ENCODE results near the gene HIVEP3. TPM values are rescaled to one million over a fixed set of nuclear protein-coding genes. Genes with fewer than 3 reads are reported as not detected.

Gene HIVEP3
- total and polyA plus RNA-seq, 2 donors (not counting 1 experiment from before 2014, with no cell fraction given): 2.0 to 5.1 TPM

- no peak for TF ChIP-seq EZH2 (IDR thresholded peaks at IDR 0.05; ENCODE audit: borderline replicate concordance, insufficient read depth, low read depth, low read length, poor library complexity, severe bottlenecking)
- TF ChIP-seq CTCF (IDR thresholded peaks at IDR 0.05): no peak
- intact Hi-C loops (cut with micrococcal nuclease): no loop called here
- no peak for DNase-seq
- Histone ChIP-seq H3K27me3 (replicated peaks in 1 of 4; ENCODE audit: control extremely low read depth in 1 of 4, control insufficient read depth in 3 of 4, insufficient read depth in 4 of 4, low read length in 3 of 4) (no peaks in the 10 kb centered on the region), H3K9me3 (ENCODE audit: control extremely low read depth in 1 of 3, control insufficient read depth in 2 of 3, insufficient read depth in 1 of 3, low read length in 2 of 3) (no peaks in the 10 kb centered on the region), H3K4me2 (replicated peaks; ENCODE audit: low read depth, low read length, poor library complexity, severe bottlenecking) (no peak overlapping the region), H2AFZ (ENCODE audit: insufficient read depth, low read depth, low read length, poor library complexity, severe bottlenecking) (no peak overlapping the region), H3K4me3 (ENCODE audit: control extremely low read depth in 1 of 5, extremely low read depth in 1 of 5, insufficient read depth in 1 of 5, low read depth in 2 of 5, low read length in 4 of 5) (no peak overlapping the region), H4K20me1 (ENCODE audit: control insufficient read depth, insufficient read depth, low read length, poor library complexity, severe bottlenecking) (no peaks in the 10 kb centered on the region), H3K27ac (ENCODE audit: low read length in 2 of 2) (no peak overlapping the region), H3K9ac (ENCODE audit: low read length) (no peak overlapping the region), H3K79me2 (ENCODE audit: control insufficient read depth, insufficient read depth, low read length) (peaks cover 23% of the 10 kb centered on the region), H3K4me1 (ENCODE audit: control insufficient read depth in 2 of 2, insufficient read depth in 2 of 2, low read length in 2 of 2) (no peaks in the 10 kb centered on the region), H3K36me3 (replicated peaks in 1 of 2; ENCODE audit: control extremely low read depth in 1 of 2, control insufficient read depth in 1 of 2, extremely low read depth in 1 of 2, insufficient read depth in 2 of 2, low read length in 1 of 2) (peaks cover 2 to 5% of the 10 kb centered on the region in 2 experiments)
- Mint-ChIP-seq H3K4me1 (peaks cover 14% of the 10 kb centered on the region), H3K9me3 (ENCODE audit: insufficient read depth) (no peaks in the 10 kb centered on the region), H3K4me3 (no peak overlapping the region), H3K27ac (no peak overlapping the region), H3K27me3 (no peaks in the 10 kb centered on the region)
- POLR2A ChIA-PET: no interaction called here
- CTCF ChIA-PET: no interaction called here
- no peak for ATAC-seq (ENCODE audit: low read depth)
- WGBS (ENCODE audit: insufficient coverage): 96% methylated on average over 8 of the region's 10 CpGs
Observed at GRCh38 chr1:41613689-41614574, 304.8 kb downstream of the HIVEP3 start.

GRCh38 chr1:41612953-41613352 lies 305.8 kb downstream of the HIVEP3 start:
- WGBS (ENCODE audit: insufficient coverage): 96% methylated on average over 5 of the region's 9 CpGs
- POLR2A ChIA-PET: no interaction called here
- no peak overlapping the region for H3K4me2 ChIP-seq (replicated peaks; ENCODE audit: low read depth, low read length, poor library complexity, severe bottlenecking)
- Mint-ChIP-seq H3K4me1 (peaks cover 14% of the 10 kb centered on the region), H3K27me3 (no peaks in the 10 kb centered on the region), H3K27ac (no peak overlapping the region), H3K4me3 (no peak overlapping the region), H3K9me3 (ENCODE audit: insufficient read depth) (no peaks in the 10 kb centered on the region)
- no peak overlapping the region for H2AFZ ChIP-seq (ENCODE audit: insufficient read depth, low read depth, low read length, poor library complexity, severe bottlenecking)
- no peak for TF ChIP-seq EZH2 (IDR thresholded peaks at IDR 0.05; ENCODE audit: borderline replicate concordance, insufficient read depth, low read depth, low read length, poor library complexity, severe bottlenecking)
- no peak for TF ChIP-seq CTCF (IDR thresholded peaks at IDR 0.05)
- DNase-seq: no peak
- no peaks in the 10 kb centered on the region for H3K9me3 ChIP-seq (ENCODE audit: control extremely low read depth in 1 of 3, control insufficient read depth in 2 of 3, insufficient read depth in 1 of 3, low read length in 2 of 3)
- no peak overlapping the region for H3K27ac ChIP-seq (ENCODE audit: low read length in 2 of 2)
- no peaks in the 10 kb centered on the region for H3K4me1 ChIP-seq (ENCODE audit: control insufficient read depth in 2 of 2, insufficient read depth in 2 of 2, low read length in 2 of 2)
- no peak overlapping the region for H3K4me3 ChIP-seq (ENCODE audit: control extremely low read depth in 1 of 5, extremely low read depth in 1 of 5, insufficient read depth in 1 of 5, low read depth in 2 of 5, low read length in 4 of 5)
- peaks cover 2% of the 10 kb centered on the region in 2 experiments for H3K36me3 ChIP-seq (replicated peaks in 1 of 2; ENCODE audit: control extremely low read depth in 1 of 2, control insufficient read depth in 1 of 2, extremely low read depth in 1 of 2, insufficient read depth in 2 of 2, low read length in 1 of 2)
- CTCF ChIA-PET: no interaction called here
- intact Hi-C loops (cut with micrococcal nuclease): no loop called here
- no peaks in the 10 kb centered on the region for H4K20me1 ChIP-seq (ENCODE audit: control insufficient read depth, insufficient read depth, low read length, poor library complexity, severe bottlenecking)
- H3K9ac ChIP-seq (ENCODE audit: low read length): no peak overlapping the region
- no peak for ATAC-seq (ENCODE audit: low read depth)
- peaks cover 16% of the 10 kb centered on the region for H3K79me2 ChIP-seq (ENCODE audit: control insufficient read depth, insufficient read depth, low read length)
- H3K27me3 ChIP-seq (replicated peaks in 1 of 4; ENCODE audit: control extremely low read depth in 1 of 4, control insufficient read depth in 3 of 4, insufficient read depth in 4 of 4, low read length in 3 of 4): no peaks in the 10 kb centered on the region
